Measurements from ENCODE around the gene OSTC.

DNA sequence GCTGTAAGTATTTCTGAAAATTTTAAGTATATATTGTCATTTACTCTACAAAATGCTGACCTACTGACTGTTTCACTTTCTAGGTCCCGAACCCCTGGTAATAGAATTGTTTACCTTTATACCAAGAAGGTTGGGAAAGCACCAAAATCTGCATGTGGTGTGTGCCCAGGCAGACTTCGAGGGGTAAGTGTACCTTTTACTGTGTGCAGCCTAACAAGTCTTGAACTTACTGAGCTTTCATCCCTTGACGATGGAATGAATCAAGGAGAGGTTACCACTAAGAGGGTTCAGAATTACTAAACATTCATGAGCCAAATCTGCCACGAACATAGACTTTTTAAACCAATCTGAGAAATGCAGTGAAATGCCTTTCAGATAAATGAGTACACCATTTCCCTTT, 28.4 kb upstream of the OSTC start:
- TF ChIP-seq, protein P1, sequence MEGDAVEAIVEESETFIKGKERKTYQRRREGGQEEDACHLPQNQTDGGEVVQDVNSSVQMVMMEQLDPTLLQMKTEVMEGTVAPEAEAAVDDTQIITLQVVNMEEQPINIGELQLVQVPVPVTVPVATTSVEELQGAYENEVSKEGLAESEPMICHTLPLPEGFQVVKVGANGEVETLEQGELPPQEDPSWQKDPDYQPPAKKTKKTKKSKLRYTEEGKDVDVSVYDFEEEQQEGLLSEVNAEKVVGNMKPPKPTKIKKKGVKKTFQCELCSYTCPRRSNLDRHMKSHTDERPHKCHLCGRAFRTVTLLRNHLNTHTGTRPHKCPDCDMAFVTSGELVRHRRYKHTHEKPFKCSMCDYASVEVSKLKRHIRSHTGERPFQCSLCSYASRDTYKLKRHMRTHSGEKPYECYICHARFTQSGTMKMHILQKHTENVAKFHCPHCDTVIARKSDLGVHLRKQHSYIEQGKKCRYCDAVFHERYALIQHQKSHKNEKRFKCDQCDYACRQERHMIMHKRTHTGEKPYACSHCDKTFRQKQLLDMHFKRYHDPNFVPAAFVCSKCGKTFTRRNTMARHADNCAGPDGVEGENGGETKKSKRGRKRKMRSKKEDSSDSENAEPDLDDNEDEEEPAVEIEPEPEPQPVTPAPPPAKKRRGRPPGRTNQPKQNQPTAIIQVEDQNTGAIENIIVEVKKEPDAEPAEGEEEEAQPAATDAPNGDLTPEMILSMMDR (optimal IDR thresholded peaks at IDR 0.05 in 1 of 3, IDR thresholded peaks at IDR 0.05 in 1 of 3, conservative IDR thresholded peaks at IDR 0.05 in 1 of 3; ENCODE audit: extremely low read depth in 1 of 3, insufficient read depth in 2 of 3, low read length in 3 of 3), result no peak
- TF ChIP-seq EZH2 (IDR thresholded peaks at IDR 0.05; ENCODE audit: low read length), result no peak
